Measurements from ENCODE around the gene ESRRG. TPM values are rescaled to one million over a fixed set of nuclear protein-coding genes. Genes with fewer than 3 reads are reported as not detected.
A peak's percentile ranks its signal among the peaks of the same experiment; 100 is the strongest.

The ESRRG gene
- total and polyA plus RNA-seq, 12 donors = 1.2 to 18.0 (median 7.4) TPM

GRCh38 chr1:216691710-216692109 is 31.5 kb downstream of the ESRRG start:
- no peak for TF ChIP-seq POLR2A (IDR thresholded peaks at IDR 0.05)
- TF ChIP-seq, protein P1, sequence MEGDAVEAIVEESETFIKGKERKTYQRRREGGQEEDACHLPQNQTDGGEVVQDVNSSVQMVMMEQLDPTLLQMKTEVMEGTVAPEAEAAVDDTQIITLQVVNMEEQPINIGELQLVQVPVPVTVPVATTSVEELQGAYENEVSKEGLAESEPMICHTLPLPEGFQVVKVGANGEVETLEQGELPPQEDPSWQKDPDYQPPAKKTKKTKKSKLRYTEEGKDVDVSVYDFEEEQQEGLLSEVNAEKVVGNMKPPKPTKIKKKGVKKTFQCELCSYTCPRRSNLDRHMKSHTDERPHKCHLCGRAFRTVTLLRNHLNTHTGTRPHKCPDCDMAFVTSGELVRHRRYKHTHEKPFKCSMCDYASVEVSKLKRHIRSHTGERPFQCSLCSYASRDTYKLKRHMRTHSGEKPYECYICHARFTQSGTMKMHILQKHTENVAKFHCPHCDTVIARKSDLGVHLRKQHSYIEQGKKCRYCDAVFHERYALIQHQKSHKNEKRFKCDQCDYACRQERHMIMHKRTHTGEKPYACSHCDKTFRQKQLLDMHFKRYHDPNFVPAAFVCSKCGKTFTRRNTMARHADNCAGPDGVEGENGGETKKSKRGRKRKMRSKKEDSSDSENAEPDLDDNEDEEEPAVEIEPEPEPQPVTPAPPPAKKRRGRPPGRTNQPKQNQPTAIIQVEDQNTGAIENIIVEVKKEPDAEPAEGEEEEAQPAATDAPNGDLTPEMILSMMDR (IDR thresholded peaks at IDR 0.05) = no peak
- Histone ChIP-seq H3K4me3 (no peak overlapping the region), H3K27me3 (no peaks in the 10 kb centered on the region), H3K9me3 (replicated peaks in 1 of 3) (no peaks in the 10 kb centered on the region), H3K27ac (no peak overlapping the region), H3K4me1 (replicated peaks in 1 of 2) (no peaks in the 10 kb centered on the region), H3K36me3 (replicated peaks in 1 of 2) (no peaks in the 10 kb centered on the region)
- DNase-seq = no peak
- intact Hi-C loops (cut with DNase I) = no loop called here
- WGBS, 4 donors = 85 to 89% (median 87%) methylated on average over 3 of the region's 3 CpGs

- DNase-seq = no peak
- no peak overlapping the region for H3K4me3 ChIP-seq
- H3K27ac ChIP-seq = no peak overlapping the region
- H3K27me3 ChIP-seq = no peaks in the 10 kb centered on the region
- peaks cover 0 to 4% of the 10 kb centered on the region in 2 donors for H3K4me1 ChIP-seq (replicated peaks in 1 of 2)
- no peaks in the 10 kb centered on the region for H3K9me3 ChIP-seq (replicated peaks in 1 of 3)
- TF ChIP-seq, protein P1 (IDR thresholded peaks at IDR 0.05) = no peak
- no peak for TF ChIP-seq POLR2A (IDR thresholded peaks at IDR 0.05)
- intact Hi-C loops (cut with DNase I) = no loop called here
- H3K36me3 ChIP-seq (replicated peaks in 1 of 2) = no peaks in the 10 kb centered on the region
- 90 to 94% (median 91%) methylated on average over 1 of the region's 1 CpG for WGBS, 4 donors
These were observed 32.6 kb downstream of the ESRRG start for GRCh38 chr1:216690603-216691002.

GRCh38 chr1:216688127-216688657 is 35.0 kb downstream of the ESRRG start:
- H3K4me1 ChIP-seq (replicated peaks in 1 of 2) = peaks cover 0 to 4% of the 10 kb centered on the region in 2 donors
- no peak for DNase-seq
- no peak overlapping the region for H3K27ac ChIP-seq
- no peak overlapping the region for H3K4me3 ChIP-seq
- no peaks in the 10 kb centered on the region for H3K27me3 ChIP-seq
- intact Hi-C loops (cut with DNase I) = no loop called here
- no peaks in the 10 kb centered on the region for H3K9me3 ChIP-seq (replicated peaks in 1 of 3)
- no peaks in the 10 kb centered on the region for H3K36me3 ChIP-seq (replicated peaks in 1 of 2)
- TF ChIP-seq POLR2A (IDR thresholded peaks at IDR 0.05) = no peak
- TF ChIP-seq, protein P1 (IDR thresholded peaks at IDR 0.05) = no peak
- WGBS, 4 donors = 78 to 83% (median 81%) methylated on average over 8 of the region's 8 CpGs

- TF ChIP-seq POLR2A (IDR thresholded peaks at IDR 0.05) = no peak
- TF ChIP-seq, protein P1 (IDR thresholded peaks at IDR 0.05) = no peak
- Histone ChIP-seq H3K4me1 (replicated peaks in 1 of 2) (peaks cover 0 to 4% of the 10 kb centered on the region in 2 donors), H3K27ac (peak overlapping the region in 1 of 5 donors; percentile 48), H3K27me3 (no peaks in the 10 kb centered on the region), H3K4me3 (peak overlapping the region in 1 of 4 donors; percentile 22), H3K9me3 (replicated peaks in 1 of 3) (no peaks in the 10 kb centered on the region), H3K36me3 (replicated peaks in 1 of 2) (no peaks in the 10 kb centered on the region)
- WGBS, 4 donors = 41 to 54% (median 43%) methylated on average over 14 of the region's 14 CpGs
- DNase-seq = peak; percentile 75 to 88 (median 82)
- intact Hi-C loops (cut with DNase I) = no loop called here
These were observed 36.1 kb downstream of the ESRRG start for GRCh38 chr1:216686860-216687766.
